ENCODE measurements around the gene DRD3.

The DRD3 gene

DNA sequence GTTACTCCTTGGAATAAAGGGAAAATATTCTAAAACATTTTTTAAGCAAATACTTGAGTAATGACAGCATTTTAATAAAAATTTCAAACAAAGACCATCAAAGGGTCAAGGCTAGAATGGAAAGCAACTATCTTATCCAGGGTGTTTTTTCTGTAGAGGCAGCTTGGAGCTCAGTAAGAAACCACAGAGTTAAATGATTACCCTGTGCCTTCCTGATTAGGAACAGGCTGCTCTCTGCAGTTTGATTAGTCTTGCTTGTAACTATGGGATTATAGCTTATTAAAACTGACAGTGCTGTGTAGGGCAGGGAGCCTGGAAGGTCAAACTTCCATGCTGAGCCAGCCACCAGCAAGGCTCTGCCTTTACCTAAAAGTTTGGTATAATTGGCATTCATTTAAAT is 89.2 kb downstream of the DRD3 start:
- Histone ChIP-seq H3K36me3 (ENCODE audit: control insufficient read depth, insufficient read depth, low read length) (peaks cover 17% of the 10 kb centered on the region), H3K27me3 (replicated peaks; ENCODE audit: control insufficient read depth, insufficient read depth, low read length, poor library complexity, severe bottlenecking) (no peaks in the 10 kb centered on the region), H3K4me3 (ENCODE audit: insufficient read depth, low read depth, low read length, poor library complexity, severe bottlenecking) (no peak overlapping the region), H3K27ac (ENCODE audit: insufficient read depth, low read length, poor library complexity, severe bottlenecking) (no peak overlapping the region), H3K9me3 (ENCODE audit: control insufficient read depth, low read length) (no peaks in the 10 kb centered on the region), H3K4me1 (ENCODE audit: control insufficient read depth, insufficient read depth, low read length, poor library complexity, severe bottlenecking) (no peaks in the 10 kb centered on the region)
- no peak for DNase-seq

- no peak for DNase-seq
- Histone ChIP-seq H3K27ac (ENCODE audit: insufficient read depth, low read length, poor library complexity, severe bottlenecking) (no peak overlapping the region), H3K4me1 (ENCODE audit: control insufficient read depth, insufficient read depth, low read length, poor library complexity, severe bottlenecking) (no peaks in the 10 kb centered on the region), H3K9me3 (ENCODE audit: control insufficient read depth, low read length) (no peaks in the 10 kb centered on the region), H3K4me3 (ENCODE audit: insufficient read depth, low read depth, low read length, poor library complexity, severe bottlenecking) (no peak overlapping the region), H3K36me3 (ENCODE audit: control insufficient read depth, insufficient read depth, low read length) (peaks cover 23% of the 10 kb centered on the region), H3K27me3 (replicated peaks; ENCODE audit: control insufficient read depth, insufficient read depth, low read length, poor library complexity, severe bottlenecking) (no peaks in the 10 kb centered on the region)
Observed at GRCh38 chr3:114086356-114086755, 92.5 kb downstream of the DRD3 start.

- Histone ChIP-seq H3K27ac (ENCODE audit: insufficient read depth, low read length, poor library complexity, severe bottlenecking) (no peak overlapping the region), H3K36me3 (ENCODE audit: control insufficient read depth, insufficient read depth, low read length) (peaks cover 44% of the 10 kb centered on the region), H3K4me3 (ENCODE audit: insufficient read depth, low read depth, low read length, poor library complexity, severe bottlenecking) (no peak overlapping the region), H3K9me3 (ENCODE audit: control insufficient read depth, low read length) (no peaks in the 10 kb centered on the region), H3K27me3 (replicated peaks; ENCODE audit: control insufficient read depth, insufficient read depth, low read length, poor library complexity, severe bottlenecking) (no peaks in the 10 kb centered on the region), H3K4me1 (ENCODE audit: control insufficient read depth, insufficient read depth, low read length, poor library complexity, severe bottlenecking) (no peaks in the 10 kb centered on the region)
- no peak for DNase-seq
Observed at GRCh38 chr3:114083112-114083511, 95.7 kb downstream of the DRD3 start.

- no peak overlapping the region for H3K27ac ChIP-seq (ENCODE audit: insufficient read depth, low read length, poor library complexity, severe bottlenecking)
- H3K36me3 ChIP-seq (ENCODE audit: control insufficient read depth, insufficient read depth, low read length), result peaks cover 54% of the 10 kb centered on the region
- H3K27me3 ChIP-seq (replicated peaks; ENCODE audit: control insufficient read depth, insufficient read depth, low read length, poor library complexity, severe bottlenecking), result no peaks in the 10 kb centered on the region
- no peaks in the 10 kb centered on the region for H3K4me1 ChIP-seq (ENCODE audit: control insufficient read depth, insufficient read depth, low read length, poor library complexity, severe bottlenecking)
- no peak for DNase-seq
- no peaks in the 10 kb centered on the region for H3K9me3 ChIP-seq (ENCODE audit: control insufficient read depth, low read length)
- H3K4me3 ChIP-seq (ENCODE audit: insufficient read depth, low read depth, low read length, poor library complexity, severe bottlenecking), result no peak overlapping the region
Observed at GRCh38 chr3:114081037-114081436, 97.8 kb downstream of the DRD3 start.

- peaks cover 55% of the 10 kb centered on the region for H3K36me3 ChIP-seq (ENCODE audit: control insufficient read depth, insufficient read depth, low read length)
Observed at GRCh38 chr3:114080201-114080600, 98.7 kb downstream of the DRD3 start.

GRCh38 chr3:114079761-114080160 is 99.1 kb downstream of the DRD3 start:
- Histone ChIP-seq H3K4me3 (ENCODE audit: insufficient read depth, low read depth, low read length, poor library complexity, severe bottlenecking) (no peak overlapping the region), H3K27me3 (replicated peaks; ENCODE audit: control insufficient read depth, insufficient read depth, low read length, poor library complexity, severe bottlenecking) (no peaks in the 10 kb centered on the region), H3K27ac (ENCODE audit: insufficient read depth, low read length, poor library complexity, severe bottlenecking) (no peak overlapping the region), H3K9me3 (ENCODE audit: control insufficient read depth, low read length) (no peaks in the 10 kb centered on the region), H3K36me3 (ENCODE audit: control insufficient read depth, insufficient read depth, low read length) (peaks cover 58% of the 10 kb centered on the region), H3K4me1 (ENCODE audit: control insufficient read depth, insufficient read depth, low read length, poor library complexity, severe bottlenecking) (no peaks in the 10 kb centered on the region)
- DNase-seq, result no peak

More at GRCh38 chr3:114080201-114080600, 98.7 kb downstream of the DRD3 start:
- Histone ChIP-seq H3K4me1 (ENCODE audit: control insufficient read depth, insufficient read depth, low read length, poor library complexity, severe bottlenecking) (no peaks in the 10 kb centered on the region), H3K9me3 (ENCODE audit: control insufficient read depth, low read length) (no peaks in the 10 kb centered on the region), H3K27me3 (replicated peaks; ENCODE audit: control insufficient read depth, insufficient read depth, low read length, poor library complexity, severe bottlenecking) (no peaks in the 10 kb centered on the region), H3K4me3 (ENCODE audit: insufficient read depth, low read depth, low read length, poor library complexity, severe bottlenecking) (no peak overlapping the region), H3K27ac (ENCODE audit: insufficient read depth, low read length, poor library complexity, severe bottlenecking) (no peak overlapping the region)
- DNase-seq, result no peak

DNA sequence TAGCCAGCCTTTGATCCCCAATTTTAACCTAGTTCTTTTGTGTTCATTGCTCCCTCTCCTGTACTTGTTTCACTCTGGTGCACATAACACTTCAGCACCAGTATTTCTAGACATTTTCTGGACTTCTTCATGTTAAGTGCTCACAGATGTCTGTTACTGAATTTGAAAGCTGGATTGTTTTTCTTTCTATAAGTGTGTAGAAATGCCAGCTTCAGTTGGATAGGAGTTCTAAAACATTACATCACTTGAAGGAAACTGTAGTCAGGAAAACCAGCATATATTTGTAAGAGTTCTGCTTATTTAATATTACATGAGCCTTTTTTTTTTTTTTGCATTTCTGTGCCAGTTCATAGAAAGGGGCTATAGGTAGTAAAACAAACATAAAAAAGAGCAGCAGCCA is 100.7 kb downstream of the DRD3 start:
- Histone ChIP-seq H3K4me1 (ENCODE audit: control insufficient read depth, insufficient read depth, low read length, poor library complexity, severe bottlenecking) (no peaks in the 10 kb centered on the region), H3K9me3 (ENCODE audit: control insufficient read depth, low read length) (no peaks in the 10 kb centered on the region), H3K4me3 (ENCODE audit: insufficient read depth, low read depth, low read length, poor library complexity, severe bottlenecking) (no peak overlapping the region), H3K27me3 (replicated peaks; ENCODE audit: control insufficient read depth, insufficient read depth, low read length, poor library complexity, severe bottlenecking) (no peaks in the 10 kb centered on the region), H3K27ac (ENCODE audit: insufficient read depth, low read length, poor library complexity, severe bottlenecking) (no peak overlapping the region), H3K36me3 (ENCODE audit: control insufficient read depth, insufficient read depth, low read length) (peaks cover 68% of the 10 kb centered on the region)
- DNase-seq, result no peak
